ELR (cell line): ENCODE measurements around the gene DACT2.

Experiments used
- DNase-seq: peaks from one replicate; pipeline ENCODE4 v3.0.0-alpha.2; 2015; ENCODE audit warnings: low read depth

The DACT2 gene

DNA sequence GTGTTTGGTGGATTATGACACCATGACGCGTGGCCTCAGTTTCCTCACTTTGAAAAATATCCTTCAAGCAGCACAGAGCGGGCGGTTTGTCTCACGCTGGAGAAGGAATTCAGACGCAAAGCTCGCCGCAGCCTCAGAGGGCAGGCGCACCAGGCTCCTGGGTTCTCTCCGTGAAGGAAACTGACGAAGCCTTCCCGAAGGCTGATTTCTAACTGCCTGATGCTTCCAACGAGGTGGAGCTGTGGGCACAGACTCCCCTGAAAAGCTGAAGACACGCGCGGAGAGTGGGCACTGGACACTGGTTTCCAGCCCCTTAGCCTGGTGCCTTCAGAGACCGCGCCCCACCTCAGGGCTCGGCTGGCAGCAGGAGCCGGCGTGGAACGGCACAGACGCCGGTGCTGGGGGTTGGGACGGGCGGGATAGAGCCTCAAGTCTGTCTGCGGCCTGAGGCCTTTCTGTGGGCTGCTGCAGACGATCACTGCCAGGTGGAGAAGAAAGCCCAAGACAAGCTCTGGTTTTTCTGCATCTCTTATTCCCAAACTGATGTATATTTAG, 56.1 kb downstream of the DACT2 start:
- no peak for DNase-seq

DNA sequence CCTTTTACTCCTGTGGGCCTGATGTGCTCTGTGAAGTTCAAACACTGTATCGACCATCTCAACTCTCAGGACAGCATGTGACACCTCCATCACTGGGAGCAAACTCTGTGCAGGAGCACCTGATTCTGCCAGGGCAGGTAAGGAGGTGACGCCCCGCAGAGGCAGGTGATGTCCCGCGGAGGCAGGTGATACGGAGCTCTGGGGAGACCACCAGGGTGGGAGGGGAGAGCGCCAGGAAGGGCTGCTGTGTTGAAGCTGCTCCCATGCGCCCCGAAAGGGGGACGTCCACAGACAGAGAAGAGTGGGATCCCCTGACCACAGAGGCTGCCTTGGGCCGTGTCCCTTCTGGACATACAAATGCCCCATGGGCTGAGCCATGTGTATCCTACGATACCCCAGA, 58.3 kb downstream of the DACT2 start:
- no peak for DNase-seq

DNA sequence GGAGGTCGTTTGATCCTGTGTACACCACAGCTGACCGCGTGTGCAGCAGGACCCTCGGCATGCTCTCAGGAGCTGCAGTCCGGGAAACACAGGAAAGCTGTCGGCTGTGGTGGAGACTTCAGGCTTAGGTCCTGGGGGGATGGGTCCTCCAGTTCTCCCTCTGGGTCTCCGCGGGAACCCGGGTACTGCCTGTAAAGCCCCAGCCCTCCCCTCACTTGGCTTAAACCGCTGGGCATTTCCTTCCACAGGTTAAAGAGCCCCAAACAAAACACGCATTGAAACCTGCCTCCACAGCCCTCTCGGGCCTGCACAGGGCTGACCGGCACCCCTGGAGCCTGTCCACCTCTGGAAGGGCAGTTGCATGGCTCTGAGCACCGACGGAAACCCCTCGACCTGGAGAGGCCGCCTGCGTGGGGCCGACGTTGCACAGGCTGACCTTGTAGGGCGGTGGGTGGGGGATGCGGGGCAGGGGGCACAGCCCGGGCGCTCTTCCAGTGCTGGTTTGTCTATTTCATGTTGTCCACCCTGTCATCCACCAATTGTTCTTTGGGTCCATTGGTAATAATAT, 59.1 kb downstream of the DACT2 start:
- no peak for DNase-seq

DNA sequence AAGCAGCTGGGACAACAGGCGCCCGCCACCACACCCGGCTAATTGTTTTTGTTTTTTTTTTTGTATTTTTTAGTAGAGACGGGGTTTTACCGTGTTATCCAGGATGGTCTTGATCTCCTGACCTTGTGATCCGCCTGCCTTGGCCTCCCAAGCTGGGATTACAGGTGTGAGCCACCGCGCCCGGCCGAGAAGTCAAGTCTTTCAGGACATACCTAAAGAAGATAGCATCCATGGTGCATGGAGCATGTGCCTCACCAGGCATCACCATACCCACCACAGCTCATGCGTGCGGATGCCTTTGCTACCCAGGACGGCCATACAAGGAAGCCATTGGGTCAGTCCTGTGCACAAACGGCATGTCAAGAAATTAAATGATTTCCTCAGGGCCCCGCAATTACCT, 60.8 kb downstream of the DACT2 start:
- no peak for DNase-seq

DNA sequence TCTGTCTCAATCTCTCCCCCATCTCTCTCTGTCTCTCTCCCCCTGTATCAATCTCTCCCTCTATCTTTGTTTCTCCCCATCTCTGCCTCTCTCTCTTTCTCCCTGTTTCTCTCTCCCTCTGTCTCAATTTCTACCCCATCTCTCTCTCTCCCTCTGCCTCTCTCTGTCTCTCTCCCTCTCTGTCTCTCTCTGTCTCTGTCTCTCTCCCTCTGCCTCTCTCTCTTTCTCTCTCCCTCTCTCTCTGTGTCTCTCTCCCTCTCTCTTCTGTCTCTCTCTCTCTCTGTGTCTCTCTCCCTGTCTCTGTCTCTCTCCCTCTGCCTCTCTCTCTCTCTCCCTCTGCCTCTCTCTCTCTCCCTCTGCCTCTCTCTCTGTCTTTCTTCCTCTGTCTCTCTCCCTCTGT, 62.6 kb downstream of the DACT2 start:
- no peak for DNase-seq
